ENCODE results near the gene GPC5.
"Not testable (repeated sequence)": the region's sequence is repeated elsewhere in the genome, so short reads cannot be mapped to it uniquely, and the experiment has no call there.

Gene GPC5

GRCh38 chr13:91659256-91660075 is 261.0 kb downstream of the GPC5 start:
- no peak for DNase-seq

- no peak for DNase-seq
Measured at GRCh38 chr13:91660076-91660415, 261.6 kb downstream of the GPC5 start.

GRCh38 chr13:91661692-91662490 is 263.5 kb downstream of the GPC5 start:
- no peak for DNase-seq

- DNase-seq: no peak
Measured at GRCh38 chr13:91664039-91664438, 265.6 kb downstream of the GPC5 start.

GRCh38 chr13:91667486-91667885 is 269.1 kb downstream of the GPC5 start:
- no peak for DNase-seq

- DNase-seq: no peak
Measured at GRCh38 chr13:91668866-91669495, 270.6 kb downstream of the GPC5 start.

- DNase-seq: not testable (repeated sequence)
Measured at GRCh38 chr13:91674347-91674746, 275.9 kb downstream of the GPC5 start.

GRCh38 chr13:91684746-91685145 is 286.3 kb downstream of the GPC5 start:
- no peak for DNase-seq

GRCh38 chr13:91690944-91691343 is 292.5 kb downstream of the GPC5 start:
- DNase-seq: no peak

GRCh38 chr13:91693466-91693865 is 295.0 kb downstream of the GPC5 start:
- no peak for DNase-seq

- DNase-seq: no peak
Measured at GRCh38 chr13:91698308-91698707, 299.9 kb downstream of the GPC5 start.

- DNase-seq: no peak
Measured at GRCh38 chr13:91698767-91699166, 300.3 kb downstream of the GPC5 start.

- DNase-seq: no peak
Measured at GRCh38 chr13:91699863-91700262, 301.4 kb downstream of the GPC5 start.

- no peak for DNase-seq
Measured at GRCh38 chr13:91701975-91702374, 303.6 kb downstream of the GPC5 start.

- DNase-seq: no peak
Measured at GRCh38 chr13:91702411-91702810, 304.0 kb downstream of the GPC5 start.

- no peak for DNase-seq
Measured at GRCh38 chr13:91704398-91704797, 306.0 kb downstream of the GPC5 start.

- DNase-seq: no peak
Measured at GRCh38 chr13:91708558-91708957, 310.1 kb downstream of the GPC5 start.

GRCh38 chr13:91709180-91709579 is 310.8 kb downstream of the GPC5 start:
- no peak for DNase-seq

- DNase-seq: no peak
Measured at GRCh38 chr13:91710733-91711132, 312.3 kb downstream of the GPC5 start.

- DNase-seq: no peak
Measured at GRCh38 chr13:91714855-91715254, 316.4 kb downstream of the GPC5 start.

GRCh38 chr13:91716436-91717065 is 318.1 kb downstream of the GPC5 start:
- DNase-seq: no peak

- DNase-seq: no peak
Measured at GRCh38 chr13:91719033-91719432, 320.6 kb downstream of the GPC5 start.

GRCh38 chr13:91721413-91721812 is 323.0 kb downstream of the GPC5 start:
- DNase-seq: no peak
